ENCODE measurements around the gene SRRM3. TPM values are rescaled to one million over a fixed set of nuclear protein-coding genes. Genes with fewer than 3 reads are reported as not detected.

Gene SRRM3
- total RNA-seq, 1 experiment from 2014 or later: 12.7 TPM

DNA sequence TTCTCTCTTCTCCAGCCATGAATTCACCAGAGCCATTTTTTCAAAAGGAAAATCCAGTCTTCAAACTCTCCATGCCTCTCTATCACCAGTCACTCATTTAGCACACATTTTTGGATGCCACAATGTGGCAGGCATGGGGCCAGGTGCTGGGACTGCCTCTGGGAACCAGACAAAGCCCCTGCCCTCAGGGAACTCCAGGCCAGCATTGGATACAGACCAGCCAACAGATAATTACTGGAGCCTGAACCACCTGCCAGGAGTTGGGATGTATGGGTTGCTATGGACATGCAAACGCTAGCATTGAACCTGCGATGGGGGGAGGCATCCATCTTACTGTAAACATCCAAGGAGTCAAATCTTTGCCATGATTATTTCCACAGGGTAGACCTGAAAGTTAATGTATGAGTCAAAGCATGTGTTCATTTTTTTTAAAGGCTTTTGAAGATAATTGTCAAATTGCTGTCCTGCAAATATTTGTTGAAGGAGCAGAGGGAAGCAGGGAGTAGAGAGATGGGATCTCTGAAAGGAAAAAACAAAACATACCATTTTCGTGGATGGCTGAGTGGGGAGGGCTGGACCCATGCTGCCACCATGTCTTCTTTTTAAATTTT lies 43.2 kb downstream of the SRRM3 start:
- Histone ChIP-seq H3K27ac (ENCODE audit: low read depth, low read length) (no peak overlapping the region), H3K36me3 (ENCODE audit: control insufficient read depth in 1 of 2, insufficient read depth in 2 of 2, low read length in 2 of 2) (no peaks in the 10 kb centered on the region), H3K4me1 (ENCODE audit: control insufficient read depth in 1 of 2, insufficient read depth in 2 of 2, low read length in 2 of 2) (no peaks in the 10 kb centered on the region), H3K9me2 (ENCODE audit: insufficient read depth) (no peaks in the 10 kb centered on the region), H3K27me3 (ENCODE audit: insufficient read depth, low read length) (no peaks in the 10 kb centered on the region), H3K4me3 (replicated peaks in 1 of 2; ENCODE audit: low read depth in 1 of 2, low read length in 2 of 2) (no peak overlapping the region), H4K20me1 (ENCODE audit: insufficient read depth) (no peaks in the 10 kb centered on the region), H3K79me2 (ENCODE audit: insufficient read depth, low read length) (no peaks in the 10 kb centered on the region), H3K4me2 (ENCODE audit: low read length) (no peak overlapping the region), H2AFZ (ENCODE audit: low read depth, low read length, poor library complexity, severe bottlenecking) (no peak overlapping the region), H3K9me3 (ENCODE audit: control insufficient read depth in 1 of 2, insufficient read depth in 1 of 2, low read depth in 1 of 2, low read length in 2 of 2) (no peaks in the 10 kb centered on the region), H3K9ac (ENCODE audit: low read length) (no peak overlapping the region)
- no peak for DNase-seq (ENCODE audit: low read depth, low spot score)
- ChIA-PET RAD21 (ENCODE audit: low non-redundant PET in 1 of 2, low total read pairs in 2 of 2, uncharacterized antibody in 2 of 2, unreplicated experiment in 2 of 2) (no interaction called here), CTCF (no interaction called here), POLR2A (no interaction called here)
- no TSS peak for BruUV-seq (replicated peaks)
- TF ChIP-seq, protein P1, sequence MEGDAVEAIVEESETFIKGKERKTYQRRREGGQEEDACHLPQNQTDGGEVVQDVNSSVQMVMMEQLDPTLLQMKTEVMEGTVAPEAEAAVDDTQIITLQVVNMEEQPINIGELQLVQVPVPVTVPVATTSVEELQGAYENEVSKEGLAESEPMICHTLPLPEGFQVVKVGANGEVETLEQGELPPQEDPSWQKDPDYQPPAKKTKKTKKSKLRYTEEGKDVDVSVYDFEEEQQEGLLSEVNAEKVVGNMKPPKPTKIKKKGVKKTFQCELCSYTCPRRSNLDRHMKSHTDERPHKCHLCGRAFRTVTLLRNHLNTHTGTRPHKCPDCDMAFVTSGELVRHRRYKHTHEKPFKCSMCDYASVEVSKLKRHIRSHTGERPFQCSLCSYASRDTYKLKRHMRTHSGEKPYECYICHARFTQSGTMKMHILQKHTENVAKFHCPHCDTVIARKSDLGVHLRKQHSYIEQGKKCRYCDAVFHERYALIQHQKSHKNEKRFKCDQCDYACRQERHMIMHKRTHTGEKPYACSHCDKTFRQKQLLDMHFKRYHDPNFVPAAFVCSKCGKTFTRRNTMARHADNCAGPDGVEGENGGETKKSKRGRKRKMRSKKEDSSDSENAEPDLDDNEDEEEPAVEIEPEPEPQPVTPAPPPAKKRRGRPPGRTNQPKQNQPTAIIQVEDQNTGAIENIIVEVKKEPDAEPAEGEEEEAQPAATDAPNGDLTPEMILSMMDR (IDR thresholded peaks at IDR 0.05 in 2 of 3, conservative IDR thresholded peaks at IDR 0.05 in 1 of 3; ENCODE audit: borderline replicate concordance in 1 of 3, insufficient read depth in 1 of 3, low read depth in 2 of 3, low read length in 2 of 3): no peak
- TF ChIP-seq ZNF274 (IDR thresholded peaks at IDR 0.05; ENCODE audit: low read depth, low read length) (no peak), POLR2A (IDR thresholded peaks at IDR 0.05; ENCODE audit: borderline replicate concordance, extremely low read depth, insufficient read depth, insufficient read length) (no peak), EZH2 (IDR thresholded peaks at IDR 0.05) (no peak), ZFX (IDR thresholded peaks at IDR 0.05) (no peak), ELF1 (IDR thresholded peaks at IDR 0.05; ENCODE audit: borderline replicate concordance, low read depth) (no peak), JUND (IDR thresholded peaks at IDR 0.05) (no peak)
- TF ChIP-seq, protein P2, sequence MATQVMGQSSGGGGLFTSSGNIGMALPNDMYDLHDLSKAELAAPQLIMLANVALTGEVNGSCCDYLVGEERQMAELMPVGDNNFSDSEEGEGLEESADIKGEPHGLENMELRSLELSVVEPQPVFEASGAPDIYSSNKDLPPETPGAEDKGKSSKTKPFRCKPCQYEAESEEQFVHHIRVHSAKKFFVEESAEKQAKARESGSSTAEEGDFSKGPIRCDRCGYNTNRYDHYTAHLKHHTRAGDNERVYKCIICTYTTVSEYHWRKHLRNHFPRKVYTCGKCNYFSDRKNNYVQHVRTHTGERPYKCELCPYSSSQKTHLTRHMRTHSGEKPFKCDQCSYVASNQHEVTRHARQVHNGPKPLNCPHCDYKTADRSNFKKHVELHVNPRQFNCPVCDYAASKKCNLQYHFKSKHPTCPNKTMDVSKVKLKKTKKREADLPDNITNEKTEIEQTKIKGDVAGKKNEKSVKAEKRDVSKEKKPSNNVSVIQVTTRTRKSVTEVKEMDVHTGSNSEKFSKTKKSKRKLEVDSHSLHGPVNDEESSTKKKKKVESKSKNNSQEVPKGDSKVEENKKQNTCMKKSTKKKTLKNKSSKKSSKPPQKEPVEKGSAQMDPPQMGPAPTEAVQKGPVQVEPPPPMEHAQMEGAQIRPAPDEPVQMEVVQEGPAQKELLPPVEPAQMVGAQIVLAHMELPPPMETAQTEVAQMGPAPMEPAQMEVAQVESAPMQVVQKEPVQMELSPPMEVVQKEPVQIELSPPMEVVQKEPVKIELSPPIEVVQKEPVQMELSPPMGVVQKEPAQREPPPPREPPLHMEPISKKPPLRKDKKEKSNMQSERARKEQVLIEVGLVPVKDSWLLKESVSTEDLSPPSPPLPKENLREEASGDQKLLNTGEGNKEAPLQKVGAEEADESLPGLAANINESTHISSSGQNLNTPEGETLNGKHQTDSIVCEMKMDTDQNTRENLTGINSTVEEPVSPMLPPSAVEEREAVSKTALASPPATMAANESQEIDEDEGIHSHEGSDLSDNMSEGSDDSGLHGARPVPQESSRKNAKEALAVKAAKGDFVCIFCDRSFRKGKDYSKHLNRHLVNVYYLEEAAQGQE (IDR thresholded peaks at IDR 0.05; ENCODE audit: low read depth): no peak
- TF ChIP-seq, protein P3, sequence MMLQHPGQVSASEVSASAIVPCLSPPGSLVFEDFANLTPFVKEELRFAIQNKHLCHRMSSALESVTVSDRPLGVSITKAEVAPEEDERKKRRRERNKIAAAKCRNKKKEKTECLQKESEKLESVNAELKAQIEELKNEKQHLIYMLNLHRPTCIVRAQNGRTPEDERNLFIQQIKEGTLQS (IDR thresholded peaks at IDR 0.05): no peak
- ATAC-seq: no peak
- intact Hi-C loops (cut with micrococcal nuclease): no loop called here

All from HCT116 (cell line).